ENCODE measurements around the gene UBALD1. TPM values are rescaled to one million over a fixed set of nuclear protein-coding genes. Genes with fewer than 3 reads are reported as not detected.

UBALD1 gene
- total RNA-seq, 4 donors from 2014 or later = 5.9 to 17.0 (median 9.6) TPM

- Histone ChIP-seq H3K9me3 (no peaks in the 10 kb centered on the region), H3K4me1 (peaks cover 9 to 42% (median 12%) of the 10 kb centered on the region in 3 donors), H3K27me3 (peaks cover 0 to 15% (median 0%) of the 10 kb centered on the region in 4 donors), H3K27ac (no peak overlapping the region), H3K36me3 (peaks cover 0 to 5% (median 0%) of the 10 kb centered on the region in 3 donors), H3K4me3 (no peak overlapping the region)
- TF ChIP-seq POLR2A (IDR thresholded peaks at IDR 0.05) = no peak
- TF ChIP-seq, protein P1, sequence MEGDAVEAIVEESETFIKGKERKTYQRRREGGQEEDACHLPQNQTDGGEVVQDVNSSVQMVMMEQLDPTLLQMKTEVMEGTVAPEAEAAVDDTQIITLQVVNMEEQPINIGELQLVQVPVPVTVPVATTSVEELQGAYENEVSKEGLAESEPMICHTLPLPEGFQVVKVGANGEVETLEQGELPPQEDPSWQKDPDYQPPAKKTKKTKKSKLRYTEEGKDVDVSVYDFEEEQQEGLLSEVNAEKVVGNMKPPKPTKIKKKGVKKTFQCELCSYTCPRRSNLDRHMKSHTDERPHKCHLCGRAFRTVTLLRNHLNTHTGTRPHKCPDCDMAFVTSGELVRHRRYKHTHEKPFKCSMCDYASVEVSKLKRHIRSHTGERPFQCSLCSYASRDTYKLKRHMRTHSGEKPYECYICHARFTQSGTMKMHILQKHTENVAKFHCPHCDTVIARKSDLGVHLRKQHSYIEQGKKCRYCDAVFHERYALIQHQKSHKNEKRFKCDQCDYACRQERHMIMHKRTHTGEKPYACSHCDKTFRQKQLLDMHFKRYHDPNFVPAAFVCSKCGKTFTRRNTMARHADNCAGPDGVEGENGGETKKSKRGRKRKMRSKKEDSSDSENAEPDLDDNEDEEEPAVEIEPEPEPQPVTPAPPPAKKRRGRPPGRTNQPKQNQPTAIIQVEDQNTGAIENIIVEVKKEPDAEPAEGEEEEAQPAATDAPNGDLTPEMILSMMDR (IDR thresholded peaks at IDR 0.05) = no peak
- WGBS, 2 donors = no CpG with 5 or more reads among the region's 8 CpGs
- no peak for DNase-seq
- intact Hi-C loops (cut with DNase I) = no loop called here
These were observed 12.4 kb downstream of the UBALD1 start for GRCh38 chr16:4602331-4602730.

DNA sequence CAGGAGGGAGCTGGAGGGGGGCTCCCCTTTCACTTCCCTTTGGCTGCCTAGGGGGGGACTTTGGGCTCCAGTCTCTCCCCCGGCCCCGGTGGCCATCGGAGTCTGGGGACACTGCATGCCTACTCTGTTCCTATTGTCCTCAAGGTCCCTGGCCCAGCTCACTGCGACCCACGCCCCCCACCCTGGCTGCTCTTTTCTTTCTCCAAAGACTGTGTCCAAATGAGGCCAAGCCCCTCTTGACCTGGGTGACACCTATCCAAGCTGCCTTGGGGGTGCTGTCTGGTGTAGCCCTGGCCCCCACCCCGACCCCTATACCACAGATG is 12.9 kb downstream of the UBALD1 start:
- H3K9me3 ChIP-seq = no peaks in the 10 kb centered on the region
- DNase-seq = no peak
- H3K4me3 ChIP-seq = no peak overlapping the region
- H3K4me1 ChIP-seq = peaks cover 12 to 45% (median 12%) of the 10 kb centered on the region in 3 donors
- no peak overlapping the region for H3K27ac ChIP-seq
- no peak for TF ChIP-seq POLR2A (IDR thresholded peaks at IDR 0.05)
- TF ChIP-seq, protein P1 (IDR thresholded peaks at IDR 0.05) = no peak
- 39 to 74% methylated on average over 5 of the region's 6 CpGs for WGBS, 2 donors
- intact Hi-C loops (cut with DNase I) = no loop called here
- H3K36me3 ChIP-seq = no peaks in the 10 kb centered on the region
- peaks cover 0 to 15% (median 0%) of the 10 kb centered on the region in 4 donors for H3K27me3 ChIP-seq

DNA sequence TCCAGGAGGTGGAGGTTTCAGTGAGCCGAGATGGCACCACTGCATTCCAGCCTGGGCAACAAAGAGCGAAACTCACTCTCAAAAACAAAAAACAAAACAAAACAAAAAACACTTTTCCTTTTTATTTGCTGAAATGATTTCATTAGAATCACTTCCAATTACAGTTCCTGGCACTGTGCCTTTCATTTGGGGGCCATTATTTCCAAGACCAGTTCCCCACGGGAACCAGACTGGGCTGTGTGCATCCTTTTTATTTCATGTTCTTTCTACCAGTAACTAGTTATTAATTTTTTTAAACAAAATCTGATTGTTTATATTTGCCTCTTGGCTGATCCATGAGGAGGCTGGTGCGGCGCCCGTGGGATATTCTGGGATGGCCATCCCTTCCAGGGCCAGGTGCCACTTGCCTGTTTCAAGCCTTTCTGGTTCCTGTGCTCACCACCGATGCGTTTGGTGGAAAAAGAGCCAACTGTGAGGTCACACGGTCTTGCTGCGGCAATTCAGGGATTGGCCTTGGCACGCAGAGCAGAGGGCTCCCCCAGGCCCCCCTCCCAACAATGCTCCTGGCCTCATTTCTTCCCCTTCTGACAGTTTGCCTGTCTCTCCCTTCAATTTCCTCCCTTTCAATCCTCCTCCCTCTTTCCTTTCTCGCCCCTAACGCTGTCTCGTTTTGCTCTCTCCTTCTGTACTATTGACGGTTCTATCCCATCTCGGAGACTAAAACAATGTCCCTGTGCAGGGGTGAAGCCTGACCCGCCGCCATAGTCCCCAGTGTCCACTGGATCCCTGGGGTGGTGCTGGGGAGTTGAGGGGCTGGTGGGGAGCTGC is 13.4 kb downstream of the UBALD1 start:
- Histone ChIP-seq H3K9me3 (no peaks in the 10 kb centered on the region), H3K4me3 (peak overlapping the region in 1 of 4 donors; percentile 40), H3K27me3 (peaks cover 0 to 15% (median 0%) of the 10 kb centered on the region in 4 donors), H3K27ac (no peak overlapping the region), H3K4me1 (peaks cover 12 to 39% (median 12%) of the 10 kb centered on the region in 3 donors), H3K36me3 (no peaks in the 10 kb centered on the region)
- TF ChIP-seq POLR2A (IDR thresholded peaks at IDR 0.05) = no peak
- TF ChIP-seq, protein P1 (IDR thresholded peaks at IDR 0.05) = no peak
- 14 to 25% methylated on average over 14 to 16 of the region's 18 CpGs for WGBS, 2 donors
- no peak for DNase-seq
- intact Hi-C loops (cut with DNase I) = no loop called here

DNA sequence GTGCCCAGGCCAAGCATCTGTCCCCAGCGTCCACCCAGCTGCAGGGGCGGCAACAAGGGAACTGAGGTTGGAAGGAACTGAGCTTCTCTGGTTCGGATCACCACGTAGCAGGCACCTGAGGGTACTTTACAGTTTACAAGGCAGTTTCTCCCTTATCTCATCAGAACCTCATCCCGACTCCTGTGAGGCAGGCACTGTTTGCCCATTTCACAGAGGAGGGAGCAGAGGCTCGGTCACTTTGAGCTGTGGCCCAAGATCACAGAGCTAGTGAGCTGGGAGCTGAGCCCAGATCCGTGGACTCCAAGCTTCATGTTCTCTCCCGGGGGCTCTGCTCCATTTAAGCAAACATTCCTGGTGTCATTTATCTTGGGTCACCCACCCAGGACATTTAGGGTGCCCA is 15.1 kb downstream of the UBALD1 start:
- Histone ChIP-seq H3K27ac (no peak overlapping the region), H3K4me1 (peaks cover 12 to 37% (median 12%) of the 10 kb centered on the region in 3 donors), H3K36me3 (no peaks in the 10 kb centered on the region), H3K4me3 (no peak overlapping the region), H3K9me3 (no peaks in the 10 kb centered on the region), H3K27me3 (peaks cover 0 to 20% (median 0%) of the 10 kb centered on the region in 4 donors)
- intact Hi-C loops (cut with DNase I) = no loop called here
- 77 to 85% methylated on average over 5 to 6 of the region's 8 CpGs for WGBS, 2 donors
- no peak for DNase-seq
- TF ChIP-seq, protein P1 (IDR thresholded peaks at IDR 0.05) = no peak
- no peak for TF ChIP-seq POLR2A (IDR thresholded peaks at IDR 0.05)

- 84 to 93% methylated on average over 9 to 10 of the region's 10 CpGs for WGBS, 2 donors
- no peak for TF ChIP-seq POLR2A (IDR thresholded peaks at IDR 0.05)
- TF ChIP-seq, protein P1 (IDR thresholded peaks at IDR 0.05) = no peak
These were observed 15.7 kb downstream of the UBALD1 start for GRCh38 chr16:4599037-4599436.

More at GRCh38 chr16:4599037-4599436, 15.7 kb downstream of the UBALD1 start:
- no peak for DNase-seq
- no peak overlapping the region for H3K4me3 ChIP-seq
- H3K27ac ChIP-seq = no peak overlapping the region
- H3K27me3 ChIP-seq = peaks cover 0 to 20% (median 0%) of the 10 kb centered on the region in 4 donors
- H3K9me3 ChIP-seq = no peaks in the 10 kb centered on the region
- peaks cover 12 to 36% (median 12%) of the 10 kb centered on the region in 3 donors for H3K4me1 ChIP-seq
- H3K36me3 ChIP-seq = no peaks in the 10 kb centered on the region
- intact Hi-C loops (cut with DNase I) = no loop called here

All from esophagus squamous epithelium (tissue), 5 donors.